ENCODE data around the gene RRP15.

The RRP15 gene

GRCh38 chr1:218255090-218255489 is 30.0 kb upstream of the RRP15 start:
- TF ChIP-seq CTCF (IDR thresholded peaks at IDR 0.05) = no peak
- Histone ChIP-seq H3K4me3 (no peak overlapping the region), H3K27ac (no peak overlapping the region)
- DNase-seq (ENCODE audit: low spot score) = no peak

GRCh38 chr1:218257371-218257770 is 27.7 kb upstream of the RRP15 start:
- Histone ChIP-seq H3K27ac (no peak overlapping the region), H3K4me3 (no peak overlapping the region)
- no peak for DNase-seq (ENCODE audit: low spot score)
- TF ChIP-seq CTCF (IDR thresholded peaks at IDR 0.05) = no peak

- no peak overlapping the region for H3K4me3 ChIP-seq
- no peak for TF ChIP-seq CTCF (IDR thresholded peaks at IDR 0.05)
- H3K27ac ChIP-seq = no peak overlapping the region
- DNase-seq (ENCODE audit: low spot score) = no peak
These were observed 27.1 kb upstream of the RRP15 start for GRCh38 chr1:218257971-218258370.

GRCh38 chr1:218259339-218259738 is 25.8 kb upstream of the RRP15 start:
- no peak for DNase-seq (ENCODE audit: low spot score)
- no peak overlapping the region for H3K4me3 ChIP-seq
- TF ChIP-seq CTCF (IDR thresholded peaks at IDR 0.05) = no peak
- no peak overlapping the region for H3K27ac ChIP-seq

GRCh38 chr1:218259800-218260199 is 25.3 kb upstream of the RRP15 start:
- TF ChIP-seq CTCF (IDR thresholded peaks at IDR 0.05) = no peak
- no peak for DNase-seq (ENCODE audit: low spot score)
- H3K4me3 ChIP-seq = no peak overlapping the region
- H3K27ac ChIP-seq = no peak overlapping the region

GRCh38 chr1:218262259-218262658 is 22.8 kb upstream of the RRP15 start:
- DNase-seq (ENCODE audit: low spot score) = no peak
- Histone ChIP-seq H3K27ac (no peak overlapping the region), H3K4me3 (no peak overlapping the region)
- no peak for TF ChIP-seq CTCF (IDR thresholded peaks at IDR 0.05)

- Histone ChIP-seq H3K27ac (no peak overlapping the region), H3K4me3 (no peak overlapping the region)
- no peak for TF ChIP-seq CTCF (IDR thresholded peaks at IDR 0.05)
- no peak for DNase-seq (ENCODE audit: low spot score)
These were observed 18.7 kb upstream of the RRP15 start for GRCh38 chr1:218266356-218266755.

Data from coronary artery (tissue), 2 donors.